Raji (cell line): ENCODE results near the gene FBXW11.

Experiments used
- POLR2A ChIP-seq: IDR thresholded peaks from 2 replicates; pipeline ENCODE4 v1.6.1; 2011; ENCODE audit warnings: low read depth, low read length, control low read depth; ENCODE audit not compliant: insufficient read depth

Gene FBXW11

GRCh38 chr5:171865471-171865870, 141.0 kb downstream of the FBXW11 start:
- no peak for TF ChIP-seq POLR2A

GRCh38 chr5:171863935-171864334, 142.5 kb downstream of the FBXW11 start:
- no peak for TF ChIP-seq POLR2A

- TF ChIP-seq POLR2A, result no peak
Observed at GRCh38 chr5:171862624-171863023, 143.8 kb downstream of the FBXW11 start.

GRCh38 chr5:171861381-171861780, 145.1 kb downstream of the FBXW11 start:
- no peak for TF ChIP-seq POLR2A

- no peak for TF ChIP-seq POLR2A
Observed at GRCh38 chr5:171858303-171858702, 148.1 kb downstream of the FBXW11 start.

GRCh38 chr5:171857489-171857876, 149.0 kb downstream of the FBXW11 start:
- TF ChIP-seq POLR2A, result no peak

GRCh38 chr5:171855798-171856763, 150.4 kb downstream of the FBXW11 start:
- no peak for TF ChIP-seq POLR2A

GRCh38 chr5:171855265-171855664, 151.2 kb downstream of the FBXW11 start:
- TF ChIP-seq POLR2A, result no peak

GRCh38 chr5:171852255-171852681, 154.2 kb downstream of the FBXW11 start:
- no peak for TF ChIP-seq POLR2A

GRCh38 chr5:171851251-171851650, 155.2 kb downstream of the FBXW11 start:
- no peak for TF ChIP-seq POLR2A

- TF ChIP-seq POLR2A, result no peak
Observed at GRCh38 chr5:171850324-171850947, 156.0 kb downstream of the FBXW11 start.

GRCh38 chr5:171849585-171850323, 156.7 kb downstream of the FBXW11 start:
- TF ChIP-seq POLR2A, result no peak

GRCh38 chr5:171848911-171849520, 157.4 kb downstream of the FBXW11 start:
- TF ChIP-seq POLR2A, result no peak

- no peak for TF ChIP-seq POLR2A
Observed at GRCh38 chr5:171848486-171848885, 158.0 kb downstream of the FBXW11 start.

- TF ChIP-seq POLR2A, result no peak
Observed at GRCh38 chr5:171848006-171848405, 158.4 kb downstream of the FBXW11 start.
